Measurements from ENCODE around the gene STX8.

STX8 gene

GRCh38 chr17:9410737-9411136, 164.9 kb downstream of the STX8 start:
- H3K9me3 Mint-ChIP-seq, result no peaks in the 10 kb centered on the region
- H3K36me3 Mint-ChIP-seq (ENCODE audit: low read depth), result peaks cover 1% of the 10 kb centered on the region
- peak overlapping the region in 1 of 3 experiments; percentile 68 for H3K27ac Mint-ChIP-seq
- H3K27me3 Mint-ChIP-seq (ENCODE audit: low read depth), result no peaks in the 10 kb centered on the region
- no peak overlapping the region for H3K4me3 Mint-ChIP-seq
- peaks cover 53% of the 10 kb centered on the region for H3K4me1 Mint-ChIP-seq
- no peak for TF ChIP-seq CTCF (IDR thresholded peaks at IDR 0.05; ENCODE audit: unreplicated experiment in 3 of 3)

GRCh38 chr17:9410301-9410700, 165.3 kb downstream of the STX8 start:
- H3K9me3 Mint-ChIP-seq, result no peaks in the 10 kb centered on the region

DNA sequence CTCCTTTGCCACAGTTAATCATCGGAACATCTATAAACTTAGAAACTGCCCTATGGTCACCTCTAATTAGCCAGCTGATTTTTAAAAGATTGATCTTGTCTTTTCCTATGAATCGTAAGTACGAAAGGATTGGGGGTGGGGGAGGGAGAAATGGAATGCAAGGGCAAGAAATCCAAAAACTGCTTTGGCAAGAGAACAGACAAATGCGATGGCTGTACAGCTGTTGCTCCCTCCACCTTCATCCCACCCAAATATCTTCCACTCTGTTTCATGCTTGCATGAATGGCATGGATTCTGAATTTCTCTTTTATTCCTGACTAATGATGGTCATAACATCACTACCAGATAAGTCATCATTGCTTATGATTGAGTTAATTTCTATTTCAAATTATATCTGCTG, 165.7 kb downstream of the STX8 start:
- no peak for TF ChIP-seq CTCF (IDR thresholded peaks at IDR 0.05; ENCODE audit: unreplicated experiment in 3 of 3)
- Mint-ChIP-seq H3K9me3 (no peaks in the 10 kb centered on the region), H3K4me3 (peak overlapping the region in 2 of 3 experiments; percentile 37 to 42), H3K4me1 (peaks cover 55% of the 10 kb centered on the region), H3K27ac (peak overlapping the region; percentile 43 to 55 (median 53)), H3K27me3 (ENCODE audit: low read depth) (no peaks in the 10 kb centered on the region), H3K36me3 (ENCODE audit: low read depth) (peaks cover 2% of the 10 kb centered on the region)

More at GRCh38 chr17:9410301-9410700, 165.3 kb downstream of the STX8 start:
- no peak for TF ChIP-seq CTCF (IDR thresholded peaks at IDR 0.05; ENCODE audit: unreplicated experiment in 3 of 3)
- Mint-ChIP-seq H3K36me3 (ENCODE audit: low read depth) (no peaks in the 10 kb centered on the region), H3K4me1 (peaks cover 55% of the 10 kb centered on the region), H3K27me3 (ENCODE audit: low read depth) (no peaks in the 10 kb centered on the region), H3K4me3 (peak overlapping the region in 1 of 3 experiments; percentile 40), H3K27ac (peak overlapping the region; percentile 43 to 55 (median 53))

DNA sequence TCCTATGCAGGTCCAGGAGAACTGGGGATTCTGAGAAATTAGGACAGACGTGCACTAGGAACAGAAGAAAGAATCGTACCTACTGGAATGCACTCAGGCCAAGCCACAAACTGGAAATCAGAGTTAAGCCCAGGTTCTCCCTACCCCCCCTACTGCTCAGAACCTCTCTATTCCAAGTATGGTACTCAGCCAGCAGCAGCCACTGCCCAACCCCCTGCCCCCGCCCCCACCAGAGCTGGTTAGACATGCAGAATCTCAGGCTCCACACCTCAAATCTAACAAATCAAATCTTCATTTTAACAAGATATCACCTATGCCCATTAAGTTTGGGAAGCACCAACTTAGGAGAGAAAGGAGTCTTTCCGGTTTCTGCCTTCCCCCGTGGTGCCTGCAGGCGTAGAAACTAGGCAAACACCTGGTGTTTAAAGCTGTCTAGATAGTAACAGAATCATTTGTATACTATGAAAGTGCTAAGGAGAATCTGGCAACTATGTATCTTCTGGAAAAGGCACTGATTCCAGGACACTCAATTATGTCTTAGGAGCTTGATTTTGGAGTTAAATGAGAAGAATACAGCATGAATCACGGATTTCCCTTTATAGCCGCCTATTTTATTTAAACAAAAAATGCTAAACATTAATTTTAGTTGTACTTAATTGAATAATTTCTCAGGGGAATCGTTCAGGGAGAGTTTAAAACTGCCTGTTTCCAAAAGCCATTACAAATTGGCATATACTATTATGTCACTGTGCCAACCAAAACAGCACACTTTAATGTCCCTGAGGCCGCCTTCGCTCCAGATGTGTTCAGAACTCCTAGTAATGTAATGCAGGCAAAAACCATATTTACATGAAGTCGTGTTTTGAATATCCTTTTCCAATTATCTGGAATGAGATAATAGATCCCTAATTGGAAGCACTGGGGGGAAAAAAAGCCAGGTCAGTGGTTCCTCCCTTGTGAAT, 166.5 kb downstream of the STX8 start:
- Mint-ChIP-seq H3K9me3 (no peaks in the 10 kb centered on the region), H3K4me3 (peak overlapping the region in 1 of 3 experiments; percentile 42), H3K36me3 (ENCODE audit: low read depth) (peaks cover 5% of the 10 kb centered on the region), H3K27ac (peak overlapping the region; percentile 43 to 55 (median 53)), H3K4me1 (peaks cover 55% of the 10 kb centered on the region), H3K27me3 (ENCODE audit: low read depth) (no peaks in the 10 kb centered on the region)
- no peak for TF ChIP-seq CTCF (IDR thresholded peaks at IDR 0.05; ENCODE audit: unreplicated experiment in 3 of 3)

DNA sequence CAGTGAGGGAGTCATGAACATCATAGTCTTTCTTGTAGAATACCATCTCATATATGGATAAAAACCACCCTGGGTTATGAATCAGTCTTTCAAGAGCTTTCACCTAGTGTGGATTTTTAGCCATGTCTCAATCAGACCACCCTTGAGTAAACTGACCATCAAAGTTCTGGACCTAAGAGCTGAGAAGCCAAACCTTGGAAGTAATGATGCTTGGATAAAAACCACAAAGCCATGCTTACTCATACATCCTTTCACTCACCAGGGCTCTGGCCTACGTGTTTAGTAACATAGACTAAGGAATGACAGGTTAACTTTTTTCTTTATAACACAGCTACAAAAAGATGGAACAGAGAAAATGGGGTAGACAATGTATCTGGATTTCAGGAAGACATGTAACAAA, 167.2 kb downstream of the STX8 start:
- TF ChIP-seq CTCF (IDR thresholded peaks at IDR 0.05; ENCODE audit: unreplicated experiment in 3 of 3), result no peak
- H3K4me3 Mint-ChIP-seq, result no peak overlapping the region
- peaks cover 55% of the 10 kb centered on the region for H3K4me1 Mint-ChIP-seq
- H3K36me3 Mint-ChIP-seq (ENCODE audit: low read depth), result peaks cover 5% of the 10 kb centered on the region
- H3K27ac Mint-ChIP-seq, result no peak overlapping the region
- no peaks in the 10 kb centered on the region for H3K27me3 Mint-ChIP-seq (ENCODE audit: low read depth)
- no peaks in the 10 kb centered on the region for H3K9me3 Mint-ChIP-seq

Measured in nephron (organoid).